Omental fat pad (tissue), 4 donors: Measurements from ENCODE around the gene MRGPRG. TPM values are rescaled to one million over a fixed set of nuclear protein-coding genes. Genes with fewer than 3 reads are reported as not detected.

Source experiments
- ATAC-seq: fragments of 150-250 bp; one replicate; pipeline ENCODE4 v1.9.1; 2016; ENCODE audit warnings: mild to moderate bottlenecking, moderate library complexity; ENCODE audit not compliant: low FRiP score
- DNase-seq: peaks from one replicate; pipeline ENCODE4 v3.0.0-alpha.2; 2019; ENCODE audit warnings: low spot score
- CTCF ChIP-seq, 3 donors: fragments of 450-650 bp; IDR thresholded peaks; one replicate each; pipeline ENCODE4 v1.5.1; 2016 to 2017; ENCODE audit warnings: antibody characterized with exemption in 3 of 3, mild to moderate bottlenecking in 3 of 3, moderate library complexity in 2 of 3
- total RNA-seq, 4 donors: library from RNA; depleted of rRNA; stranded (reverse); fragments of >200 nt; gene quantifications; one replicate each; pipeline ENCODE4 v1.1.0, GENCODE V29; 2016

Gene MRGPRG
- total RNA-seq, 4 donors from 2014 or later: not detected

DNA sequence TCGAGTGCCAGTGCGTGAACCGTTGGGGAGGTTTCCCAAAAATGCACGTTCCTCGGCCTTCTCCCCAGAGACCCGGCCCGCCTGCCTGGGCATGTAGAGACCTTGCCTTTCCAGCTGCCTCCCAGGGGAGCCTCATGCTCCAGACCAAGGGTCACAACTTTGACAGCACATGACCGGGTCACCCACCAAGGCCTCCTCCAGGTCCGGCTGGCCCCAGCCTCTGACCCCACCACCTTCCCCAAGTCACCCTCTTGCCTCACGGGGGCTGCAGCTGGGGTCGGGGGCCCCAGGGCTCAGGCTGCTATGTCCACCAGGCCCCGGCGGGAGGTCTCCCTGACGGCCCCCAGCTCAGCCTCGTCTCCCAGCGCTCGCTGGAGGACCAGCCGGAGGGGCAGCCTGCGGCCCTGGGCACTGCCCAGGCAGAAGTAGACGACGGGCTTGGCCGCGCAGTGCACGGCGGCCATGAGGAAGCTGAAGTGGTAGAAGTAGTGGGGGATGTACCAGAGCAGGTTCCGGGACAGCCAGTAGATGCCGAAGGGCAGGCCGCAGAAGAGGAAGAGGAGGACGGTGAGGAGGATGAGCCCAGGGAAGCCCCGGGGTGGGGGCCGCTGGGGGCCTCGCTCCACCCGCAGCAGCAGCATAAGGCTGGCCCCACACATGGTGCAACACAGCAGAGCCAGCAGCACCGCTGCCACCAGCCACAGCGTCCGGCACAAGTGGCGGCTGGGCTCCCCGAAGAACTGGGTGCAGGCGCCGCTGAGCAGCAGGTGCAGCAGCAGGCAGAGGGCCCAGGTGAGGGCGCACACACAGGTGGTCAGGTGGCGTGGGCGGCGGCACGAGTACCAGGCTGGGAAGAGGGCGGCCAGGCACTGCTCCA, 9.2 kb upstream of the MRGPRG start:
- ATAC-seq: no peak
- TF ChIP-seq CTCF (IDR thresholded peaks at IDR 0.05): no peak
- no peak for DNase-seq

DNA sequence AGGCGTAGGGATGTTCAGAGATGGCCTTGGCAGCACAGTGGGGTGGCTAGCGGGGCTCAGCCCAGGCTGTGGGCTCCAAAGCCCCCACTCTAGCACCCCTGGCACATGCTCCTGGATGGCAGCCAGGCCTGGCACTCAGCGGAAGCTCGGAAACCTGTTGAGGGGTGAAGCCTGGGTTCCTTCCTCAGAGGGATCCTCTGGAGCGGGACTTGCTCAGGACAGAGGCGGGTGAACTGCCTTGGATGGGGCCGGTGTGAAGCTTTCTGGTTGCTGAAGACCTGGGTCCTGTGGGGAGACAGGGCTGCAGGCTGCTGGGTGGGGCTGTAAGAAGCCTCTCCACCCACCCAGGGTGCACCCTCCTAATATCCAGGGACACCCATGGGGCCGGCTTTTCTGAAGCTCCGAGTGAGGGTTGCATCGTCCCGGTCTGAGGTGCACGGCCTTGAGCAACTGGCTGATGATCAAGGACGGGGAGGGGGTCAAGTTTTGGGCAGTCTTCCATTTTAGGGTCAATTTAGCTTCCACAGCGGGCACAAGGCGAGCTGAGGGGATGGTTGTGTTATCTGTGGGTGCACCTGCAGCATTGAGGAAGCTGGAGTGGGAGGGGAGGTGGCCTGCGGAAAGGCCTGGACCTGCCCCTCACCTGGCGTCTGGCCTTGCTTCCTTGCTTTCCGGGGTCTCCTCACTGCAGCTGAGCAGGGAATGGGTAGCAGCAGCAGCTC, 8.4 kb upstream of the MRGPRG start:
- ATAC-seq: no peak
- DNase-seq: no peak
- TF ChIP-seq CTCF (IDR thresholded peaks at IDR 0.05): no peak

DNA sequence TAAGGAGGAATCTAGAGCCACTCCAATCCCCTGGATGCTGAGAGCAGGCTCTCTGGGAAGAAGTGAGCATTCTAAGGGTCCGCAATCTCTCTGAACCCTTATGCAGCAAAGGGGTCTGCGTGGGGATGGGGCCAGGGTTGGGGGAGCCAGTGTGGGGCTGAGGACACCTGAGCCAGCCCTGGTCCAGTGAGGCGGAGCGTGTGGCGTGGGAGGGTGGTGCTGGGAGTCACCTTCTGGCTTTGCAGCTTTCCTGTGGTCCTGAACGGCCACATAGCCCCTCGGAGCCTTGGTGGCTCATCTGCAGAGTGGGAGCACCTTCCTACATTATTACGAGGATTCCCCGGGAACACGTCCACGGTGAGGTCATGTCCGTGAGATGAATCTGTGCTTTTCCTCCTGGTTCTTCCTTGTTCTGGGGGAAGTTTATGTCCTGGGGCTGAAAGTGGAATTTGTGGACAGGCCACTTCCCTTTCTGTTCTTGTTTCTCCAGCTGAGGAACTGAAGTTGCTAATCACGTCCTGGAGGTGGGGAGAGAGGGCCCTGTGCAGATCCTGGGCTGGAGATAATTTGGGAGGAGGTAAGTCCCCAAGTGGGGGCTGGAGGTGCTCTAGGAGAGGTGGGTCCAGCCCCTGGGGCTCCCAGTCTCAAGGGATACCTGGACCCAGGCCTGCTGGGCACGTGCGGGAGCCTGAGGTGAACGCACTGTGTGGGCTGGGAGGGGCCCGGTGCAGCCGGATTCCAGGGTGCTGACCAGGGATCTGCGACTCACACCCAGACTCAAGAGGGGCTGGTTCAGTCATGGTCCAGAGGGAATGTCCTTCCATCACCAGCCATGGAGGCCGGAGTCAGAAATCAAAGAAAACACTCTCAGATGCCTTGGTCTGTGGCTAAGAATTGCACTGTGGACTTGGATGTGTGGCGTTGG, 7.5 kb upstream of the MRGPRG start:
- DNase-seq (no peak), ATAC-seq (no peak)
- TF ChIP-seq CTCF (IDR thresholded peaks at IDR 0.05): no peak

- DNase-seq (no peak), ATAC-seq (no peak)
Observed at GRCh38 chr11:3225159-3225758, 6.6 kb upstream of the MRGPRG start.

GRCh38 chr11:3224401-3225057, 5.9 kb upstream of the MRGPRG start:
- ATAC-seq: no peak
- TF ChIP-seq CTCF (IDR thresholded peaks at IDR 0.05): no peak
- no peak for DNase-seq

More at GRCh38 chr11:3225159-3225758, 6.6 kb upstream of the MRGPRG start:
- no peak for TF ChIP-seq CTCF (IDR thresholded peaks at IDR 0.05)

DNA sequence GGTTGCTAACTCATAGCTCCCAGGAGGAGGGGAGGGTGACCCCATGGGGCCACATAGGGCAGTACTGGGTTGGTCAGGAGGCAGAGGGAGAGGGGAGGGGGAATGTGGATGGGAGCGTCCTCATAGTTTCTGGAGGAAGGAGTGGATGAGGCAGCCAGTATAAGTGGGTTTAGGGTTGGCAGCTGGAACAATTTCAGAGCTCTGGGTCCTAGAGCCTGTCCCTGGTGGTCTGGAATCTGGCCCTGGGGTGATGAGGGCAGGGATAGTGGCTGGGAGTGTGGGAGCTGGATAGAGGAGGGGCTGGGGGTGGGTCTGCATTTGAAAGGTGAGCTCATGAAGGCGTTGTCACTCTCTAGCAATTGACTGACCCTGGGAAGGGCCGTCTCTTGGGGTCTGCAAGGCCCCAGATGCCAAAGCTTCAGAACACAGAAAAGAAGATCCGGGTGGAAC, 5.3 kb upstream of the MRGPRG start:
- DNase-seq (no peak), ATAC-seq (no peak)
- no peak for TF ChIP-seq CTCF (IDR thresholded peaks at IDR 0.05)
